HG03460 (cell line): ENCODE measurements around the gene OLA1.
A peak's percentile ranks its signal among the peaks of the same experiment; 100 is the strongest.
"Not testable (repeated sequence)": the region's sequence is repeated elsewhere in the genome, so short reads cannot be mapped to it uniquely, and the experiment has no call there.

ENCODE experiments used
- ATAC-seq: cut with Tn5 transposase; IDR thresholded peaks from one replicate; pipeline ENCODE4 v1.9.1; 2021; ENCODE audit not compliant: unreplicated experiment

Gene OLA1

DNA sequence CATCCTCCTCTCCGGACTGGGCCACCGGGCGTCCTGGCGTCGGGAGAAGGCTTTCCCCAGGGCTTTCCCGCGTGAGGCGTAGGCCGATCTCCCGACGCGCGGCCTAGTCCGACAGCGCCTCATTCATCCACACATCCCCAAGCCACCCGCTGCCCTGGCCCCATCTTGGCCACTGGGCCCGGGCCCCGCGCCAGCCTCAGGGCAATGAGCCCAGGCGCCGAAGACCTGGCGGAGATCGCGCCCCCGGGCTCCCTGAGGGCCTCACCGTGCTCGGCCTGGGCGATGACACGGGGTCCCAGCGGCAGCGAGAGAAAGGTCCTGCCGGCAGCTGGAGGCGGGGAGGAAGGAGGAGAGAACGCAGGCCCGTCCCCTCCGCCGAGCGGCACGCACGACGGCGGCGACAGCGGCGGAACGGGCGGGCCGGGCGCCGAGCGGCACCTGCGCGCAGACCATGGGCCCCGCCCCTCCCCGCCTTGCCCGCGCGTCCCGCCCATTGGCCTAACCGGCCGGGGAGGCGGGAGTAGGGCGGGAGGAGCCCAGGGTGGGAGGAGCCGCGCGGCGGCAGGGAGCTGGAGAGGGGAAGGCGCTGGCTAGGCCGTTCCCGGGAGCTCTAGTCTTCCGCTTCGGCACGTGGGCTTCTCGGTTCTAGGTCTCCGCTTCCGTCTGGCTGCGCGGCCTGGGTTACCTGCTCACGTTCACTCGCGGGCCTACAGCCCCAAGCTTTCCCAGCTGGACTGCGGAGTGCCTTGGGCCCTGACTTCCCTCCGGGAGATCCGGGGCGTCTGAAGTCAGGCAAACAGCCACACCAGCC lies at the start of gene OLA1:
Gene OLA1, minus strand, starts transcription at position 346 of the 811 bp plus-strand sequence. CDS start 1,717 bp downstream, outside the sequence.
- ATAC-seq, result peak; percentile 94

GRCh38 chr2:174292908-174293307 lies 44.6 kb upstream of the OLA1 start:
- ATAC-seq, result no peak

DNA sequence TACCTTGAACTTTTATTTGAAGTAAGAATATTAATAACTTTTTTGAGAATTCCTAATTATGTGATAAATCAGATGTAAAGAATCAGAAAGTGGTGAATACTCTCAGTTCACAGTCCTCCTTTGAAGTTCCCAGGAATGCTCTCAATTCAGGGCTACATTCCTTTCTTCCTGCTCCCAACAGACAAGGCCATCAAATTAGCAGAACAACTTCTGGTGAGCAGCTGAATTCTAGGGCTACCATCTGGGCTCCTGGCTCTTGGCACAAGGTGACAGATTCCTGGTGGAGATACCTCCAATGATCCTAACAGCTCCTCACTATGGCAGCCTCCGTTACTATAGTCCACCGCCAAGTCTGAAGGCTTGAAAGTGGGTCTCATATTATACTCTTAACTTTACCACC lies 37.8 kb upstream of the OLA1 start:
- no peak for ATAC-seq

- ATAC-seq, result no peak
Measured at GRCh38 chr2:174282441-174282840, 34.1 kb upstream of the OLA1 start.

DNA sequence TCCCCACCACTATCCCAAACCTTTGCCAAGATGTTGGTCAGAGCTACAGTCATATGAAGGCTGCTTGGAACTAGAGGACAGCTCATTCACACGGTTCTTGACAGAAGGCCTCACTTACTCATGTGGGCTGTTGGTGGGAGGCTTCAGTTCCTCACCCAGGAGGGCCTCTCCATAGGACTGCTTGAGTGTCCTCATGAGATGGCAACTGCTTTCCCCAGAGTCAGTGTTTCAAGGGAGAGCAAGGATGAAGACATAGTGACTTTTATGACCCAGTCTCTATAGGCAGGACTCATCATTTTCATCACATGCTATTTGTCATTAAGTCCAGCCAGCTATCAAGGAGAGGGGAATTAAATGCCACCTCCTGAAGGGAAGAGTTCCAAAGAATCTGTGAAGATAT lies 33.4 kb upstream of the OLA1 start:
- no peak for ATAC-seq

GRCh38 chr2:174280596-174280995 lies 32.3 kb upstream of the OLA1 start:
- no peak for ATAC-seq

- not testable (repeated sequence) for ATAC-seq
Measured at GRCh38 chr2:174270263-174270662, 21.9 kb upstream of the OLA1 start.

DNA sequence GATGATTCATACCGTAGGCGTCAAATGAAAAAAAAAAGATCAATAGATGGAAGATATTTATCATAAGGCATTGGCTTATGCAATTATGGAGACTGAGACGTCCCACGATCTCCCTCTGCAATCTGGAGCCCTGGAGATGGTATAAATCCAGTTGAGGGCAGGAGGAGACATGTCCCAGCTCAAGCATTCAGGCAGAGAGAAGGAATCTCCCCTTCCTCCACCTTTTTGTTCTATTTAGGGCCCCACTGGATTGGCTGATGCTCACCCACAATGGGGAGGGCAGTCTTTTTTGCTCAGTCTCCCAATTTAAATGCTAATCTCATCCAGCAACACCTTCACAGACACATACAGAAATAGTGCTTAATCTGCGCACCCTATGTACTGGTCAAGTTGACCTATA lies 18.0 kb upstream of the OLA1 start:
- no peak for ATAC-seq

DNA sequence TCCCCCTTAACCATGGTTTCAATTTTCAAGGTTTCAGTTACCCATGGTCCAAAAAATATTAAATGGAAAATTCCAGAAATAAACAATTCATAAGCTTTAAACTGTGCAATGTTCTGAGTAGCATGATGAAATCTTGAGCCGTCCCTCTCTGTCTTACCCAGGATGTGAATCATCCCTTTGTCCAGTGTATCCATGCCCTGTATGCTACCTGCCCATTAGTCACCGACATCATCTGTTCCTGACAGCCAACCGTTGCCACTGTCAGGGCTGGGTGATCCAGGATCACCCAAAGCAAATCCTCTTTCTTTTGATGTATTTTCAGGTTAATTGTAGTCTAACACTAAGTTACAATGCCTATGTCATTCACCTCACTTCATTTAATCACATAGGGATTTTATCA lies 15.7 kb upstream of the OLA1 start:
- no peak for ATAC-seq

DNA sequence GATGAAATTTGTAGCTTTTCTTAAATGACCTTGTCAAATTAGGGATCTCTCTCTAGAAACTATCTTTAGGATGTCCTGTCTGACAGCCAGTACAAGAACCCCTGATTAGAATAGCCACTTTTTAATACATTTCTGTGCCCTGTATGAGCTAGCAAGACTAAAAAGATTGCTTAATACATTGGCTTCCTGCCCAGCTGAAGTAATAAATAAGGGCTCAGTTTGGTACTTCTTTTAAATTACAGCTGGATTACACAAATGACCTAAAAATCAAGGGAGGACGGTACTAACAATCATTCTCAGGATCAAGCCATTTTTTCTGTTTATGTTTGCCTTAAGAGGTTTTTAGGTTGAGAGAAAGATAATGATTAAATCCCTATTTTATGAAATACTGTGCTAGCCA lies 11.6 kb upstream of the OLA1 start:
- no peak for ATAC-seq

DNA sequence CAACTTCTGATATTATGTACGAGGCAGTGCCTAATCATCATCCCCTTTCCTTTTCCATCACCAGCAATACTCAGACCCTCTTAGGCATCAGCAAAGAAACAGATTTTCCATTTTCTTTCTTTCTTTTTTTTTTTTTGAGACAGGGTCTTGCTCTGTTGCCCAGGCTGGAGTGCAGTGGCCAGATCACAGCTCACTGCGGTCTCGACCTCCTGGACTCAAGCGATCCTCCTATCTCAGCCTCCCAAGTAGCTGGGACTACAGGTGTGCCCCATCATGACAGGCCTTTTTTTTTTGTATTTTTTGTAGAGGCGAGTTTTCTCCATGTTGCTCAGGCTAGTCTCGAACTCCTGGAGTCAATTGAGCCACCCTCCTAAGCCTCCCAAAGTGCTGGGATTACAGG lies 5.9 kb upstream of the OLA1 start:
- ATAC-seq, result no peak

DNA sequence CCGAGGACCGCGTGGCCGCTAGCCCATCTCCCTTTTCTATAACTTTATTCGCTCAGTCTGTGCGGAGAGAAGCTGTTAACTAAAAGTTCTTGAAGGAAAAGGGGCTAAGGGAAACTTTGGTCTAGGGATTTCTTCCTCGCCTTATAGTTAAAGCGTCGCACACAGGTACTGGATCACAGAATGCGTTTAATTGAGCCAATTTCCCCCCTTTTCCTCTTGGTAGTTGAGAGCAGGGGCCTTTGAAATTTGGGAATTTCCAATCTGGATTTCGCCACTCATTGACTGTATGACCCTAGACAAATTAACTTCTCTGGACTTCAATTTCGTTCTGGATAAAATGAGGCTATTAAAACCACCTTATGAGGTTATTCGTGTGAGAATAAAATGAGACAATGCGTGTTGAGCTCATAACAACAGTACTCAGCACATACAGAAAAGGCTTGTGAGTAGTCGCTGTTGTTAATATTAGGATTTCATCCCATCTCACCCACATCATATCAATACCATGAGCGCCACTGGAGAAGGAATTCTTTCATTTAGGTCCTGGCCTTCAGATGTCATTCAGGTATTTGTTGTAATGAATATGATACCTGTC lies 763 bp upstream of the OLA1 start:
- ATAC-seq, result no peak

- ATAC-seq, result peak; percentile 3
Measured at GRCh38 chr2:174247474-174248186, 702 bp downstream of the OLA1 start.

DNA sequence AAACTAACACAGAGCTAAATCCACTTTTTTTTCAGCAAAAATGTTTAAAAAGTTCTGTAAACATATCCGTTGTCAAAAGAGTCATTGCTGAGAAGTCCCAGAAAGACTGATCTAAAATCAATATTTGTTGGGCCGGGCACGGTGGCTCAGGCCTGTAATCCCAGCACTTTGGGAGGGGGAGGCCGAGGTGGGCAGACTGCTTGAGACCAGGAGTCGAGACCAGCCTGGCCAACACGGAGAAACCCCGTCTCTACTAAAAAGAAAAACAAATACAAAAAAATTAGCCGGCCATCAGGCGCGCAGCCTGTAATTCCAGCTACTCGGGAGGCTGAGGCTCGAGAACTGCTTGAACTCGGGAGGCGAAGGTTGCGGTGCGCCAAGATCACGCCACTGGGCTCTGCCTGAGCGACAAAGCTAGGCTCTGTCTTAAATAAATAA lies 1.4 kb downstream of the OLA1 start:
- no peak for ATAC-seq

GRCh38 chr2:174245628-174246027 lies 2.7 kb downstream of the OLA1 start:
- not testable (repeated sequence) for ATAC-seq

DNA sequence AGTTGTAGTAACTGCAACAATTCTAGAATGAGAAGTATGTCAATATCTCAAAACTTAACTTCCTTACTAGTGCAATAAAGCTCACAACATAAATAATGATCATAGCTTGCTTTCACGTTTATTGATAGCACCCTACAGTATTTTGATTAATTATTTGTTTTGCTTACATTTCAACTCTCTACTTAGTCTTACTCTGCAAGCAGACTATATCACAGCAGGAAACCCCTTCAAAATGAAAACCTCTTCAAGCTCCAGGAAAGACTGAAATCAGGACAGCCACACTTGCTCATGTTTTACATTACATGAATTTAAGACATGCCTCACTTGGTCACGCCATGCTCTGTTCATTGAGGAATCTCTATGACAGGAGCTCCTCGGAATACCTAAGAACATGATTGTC lies 3.3 kb downstream of the OLA1 start:
- no peak for ATAC-seq

GRCh38 chr2:174243812-174244211 lies 4.5 kb downstream of the OLA1 start:
- no peak for ATAC-seq

- no peak for ATAC-seq
Measured at GRCh38 chr2:174240097-174240496, 8.2 kb downstream of the OLA1 start.

DNA sequence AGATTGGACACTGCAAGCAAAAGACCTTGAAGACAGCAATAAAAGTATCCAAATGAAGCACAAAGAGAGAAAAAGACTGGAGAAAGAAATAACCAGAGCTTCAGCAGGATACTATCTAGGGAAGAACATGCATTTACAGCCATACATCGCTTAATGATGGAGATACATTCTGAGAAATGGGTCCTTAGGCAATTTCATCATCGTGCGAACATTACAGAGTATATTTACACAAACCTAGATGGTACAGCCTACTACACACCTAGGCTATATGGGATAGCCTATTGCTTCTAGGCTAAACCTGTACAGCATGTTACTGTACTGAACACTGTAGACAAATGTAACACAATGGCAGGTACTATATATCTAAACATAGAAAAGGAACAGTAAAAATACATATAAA lies 11.9 kb downstream of the OLA1 start:
- ATAC-seq, result no peak

DNA sequence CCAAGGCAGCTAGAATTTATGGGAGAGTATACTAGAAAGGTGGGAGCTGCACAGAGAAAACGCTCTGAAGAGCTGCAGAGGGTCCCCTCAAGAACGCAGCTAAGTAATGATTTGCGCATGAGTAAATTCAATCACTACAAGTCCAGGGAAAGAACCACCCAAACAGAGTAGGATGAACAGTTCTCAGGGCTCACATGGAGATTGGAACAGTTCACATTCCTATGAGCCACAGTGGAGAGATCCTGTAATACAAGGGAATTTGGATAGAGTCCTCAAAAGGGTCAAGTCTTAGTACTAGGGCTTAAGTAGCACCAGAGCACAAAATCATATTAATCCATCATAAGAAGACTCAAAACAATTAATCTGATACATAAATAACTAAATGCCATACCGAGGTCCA lies 12.7 kb downstream of the OLA1 start:
- ATAC-seq, result no peak

- no peak for ATAC-seq
Measured at GRCh38 chr2:174233771-174234275, 14.5 kb downstream of the OLA1 start.

DNA sequence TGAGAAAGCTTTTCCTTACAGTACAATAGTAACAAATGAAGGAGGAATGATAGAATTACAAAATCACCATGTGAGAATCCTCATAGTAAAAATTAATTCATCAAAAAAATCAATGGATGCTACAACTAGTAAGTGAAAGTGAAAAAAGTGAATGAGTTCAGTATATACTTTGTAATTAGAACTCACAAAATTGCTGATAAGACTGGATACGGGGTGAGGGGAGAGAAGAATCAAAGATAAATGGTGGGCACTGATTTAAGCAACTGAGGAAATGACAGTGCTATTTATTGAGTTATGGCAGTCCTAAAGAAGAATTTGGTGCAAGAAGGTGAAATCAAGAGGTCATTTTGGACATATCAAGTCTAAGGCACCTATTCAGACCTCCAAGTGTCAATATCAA lies 20.6 kb downstream of the OLA1 start:
- no peak for ATAC-seq
